RWPE1 (cell line): ENCODE results near the gene HIC1.
A peak's percentile ranks its signal among the peaks of the same experiment; 100 is the strongest.
"Not testable (repeated sequence)": the region's sequence is repeated elsewhere in the genome, so short reads cannot be mapped to it uniquely, and the experiment has no call there.

Source experiments
- CTCF ChIA-PET: fragments of 350-600 bp; sonication (Branson Sonifier 250); formaldehyde crosslinking; extraction: SDS; loops from one replicate; lab custom pipeline; 2021; lab: Yijun Ruan, JAX
- POLR2A ChIA-PET: fragments of 400-600 bp; formaldehyde crosslinking; extraction: SDS; loops from one replicate; lab custom pipeline; 2020; ENCODE audit warnings: antibody characterized with exemption; ENCODE audit not compliant: low non-redundant PET; lab: Yijun Ruan, JAX
- DNase-seq: peaks from one replicate; pipeline ENCODE4 v3.0.0; 2012; ENCODE audit warnings: low spot score
- H3K27ac ChIP-seq: fragments of 450-650 bp; 2 replicates; pipeline ENCODE4 v1.5.1; 2017
- CTCF ChIP-seq: fragments of 450-650 bp; conservative IDR thresholded peaks from 2 replicates; pipeline ENCODE4 v1.5.1; 2017; ENCODE audit warnings: low read depth, mild to moderate bottlenecking

The HIC1 gene

GRCh38 chr17:2054512-2055291 lies at the start of gene HIC1:
HIC1 (plus strand) TSS chr17:2055103; CDS start chr17:2056691, 1,588 bp downstream.
- H3K27ac ChIP-seq = peak within 1 kb of the TSS; percentile 38; the same call in 1 of the 2 replicates
- CTCF ChIA-PET = interaction anchor here (0.6 to 3.4 kb wide), 30 partner anchors 8 to 534 kb away, joined by 3 to 84 read pairs (median 3); no protein-coding TSS in a partner anchor
- DNase-seq = peak; percentile 81
- POLR2A ChIA-PET = no interaction called here
- TF ChIP-seq CTCF = peak; percentile 92

- H3K27ac ChIP-seq = peak overlapping the region; percentile 94
- DNase-seq = no peak
- ChIA-PET CTCF (no interaction called here), POLR2A (no interaction called here)
- no peak for TF ChIP-seq CTCF
Measured at GRCh38 chr17:2008332-2009126, 46.4 kb upstream of the HIC1 start.

GRCh38 chr17:2009737-2010136 lies 45.2 kb upstream of the HIC1 start:
- ChIA-PET POLR2A (no interaction called here), CTCF (no interaction called here)
- TF ChIP-seq CTCF = no peak
- peak overlapping the region; percentile 94 for H3K27ac ChIP-seq
- DNase-seq = no peak

GRCh38 chr17:2011411-2012371 lies 43.2 kb upstream of the HIC1 start:
- peak overlapping the region; percentile 94 for H3K27ac ChIP-seq
- TF ChIP-seq CTCF = no peak
- DNase-seq = peak; percentile 67
- ChIA-PET POLR2A (interaction anchor here (0.5 to 0.7 kb wide), 2 partner anchors 12 to 90 kb away, joined by 3 read pairs; no protein-coding TSS in a partner anchor), CTCF (interaction anchor here (0.6 kb wide), 1 partner anchor 27 kb away, joined by 3 read pairs; no protein-coding TSS in a partner anchor)

GRCh38 chr17:2012499-2012898 lies 42.4 kb upstream of the HIC1 start:
- peak overlapping the region; percentile 94 for H3K27ac ChIP-seq
- ChIA-PET CTCF (no interaction called here), POLR2A (interaction anchor here (0.7 kb wide), 1 partner anchor 13 kb away, joined by 3 read pairs; no protein-coding TSS in a partner anchor)
- no peak for DNase-seq
- no peak for TF ChIP-seq CTCF

GRCh38 chr17:2013220-2013993 lies 41.5 kb upstream of the HIC1 start:
- CTCF ChIA-PET, POLR2A ChIA-PET, DNase-seq: not testable (repeated sequence)
- peak overlapping the region; percentile 94 for H3K27ac ChIP-seq
